Hematopoietic multipotent progenitor cell treated with erythropoietin and hydrocortisone succinate and interleukin-3 and kit ligand, for 4 days (in vitro differentiated cells): Measurements from ENCODE around the gene CDSN.

Experiments
- DNase-seq: peaks from one replicate; pipeline ENCODE4 v3.0.0-alpha.2; 2015

The CDSN gene

GRCh38 chr6:31144296-31144969 lies 24.2 kb upstream of the CDSN start:
- DNase-seq, result no peak

GRCh38 chr6:31143148-31143547 lies 22.9 kb upstream of the CDSN start:
- DNase-seq, result no peak

- no peak for DNase-seq
These were observed 22.1 kb upstream of the CDSN start for GRCh38 chr6:31142361-31142761.

- DNase-seq, result no peak
These were observed 20.4 kb upstream of the CDSN start for GRCh38 chr6:31140643-31141042.

- no peak for DNase-seq
These were observed 19.4 kb upstream of the CDSN start for GRCh38 chr6:31139599-31139998.

- no peak for DNase-seq
These were observed 18.7 kb upstream of the CDSN start, which contains the start of gene PSORS1C2 for GRCh38 chr6:31138982-31139381. TSS of gene PSORS1C2 (minus strand) at chr6:31139066. CDS start at chr6:31139026, 40 bp downstream.

GRCh38 chr6:31135710-31136109 lies 15.5 kb upstream of the CDSN start:
- DNase-seq, result no peak

- DNase-seq, result no peak
These were observed 12.6 kb upstream of the CDSN start for GRCh38 chr6:31132806-31133205.

- no peak for DNase-seq
These were observed 11.3 kb upstream of the CDSN start for GRCh38 chr6:31131595-31131994.

GRCh38 chr6:31130751-31131150 lies 10.5 kb upstream of the CDSN start:
- DNase-seq, result no peak

GRCh38 chr6:31129130-31129529 lies 8.9 kb upstream of the CDSN start:
- no peak for DNase-seq

GRCh38 chr6:31128093-31128676 lies 7.9 kb upstream of the CDSN start:
- DNase-seq, result peak; percentile 68

GRCh38 chr6:31126396-31127175 lies 6.3 kb upstream of the CDSN start:
- DNase-seq, result peak; percentile 44

- DNase-seq, result peak; percentile 12
These were observed 5.5 kb upstream of the CDSN start for GRCh38 chr6:31125586-31126363.

GRCh38 chr6:31125162-31125561 lies 4.9 kb upstream of the CDSN start:
- DNase-seq, result no peak

GRCh38 chr6:31122791-31123706 lies 2.8 kb upstream of the CDSN start:
- no peak for DNase-seq

GRCh38 chr6:31121131-31121790 lies 1.0 kb upstream of the CDSN start:
- no peak for DNase-seq

- no peak for DNase-seq
These were observed 2.1 kb downstream of the CDSN start for GRCh38 chr6:31118178-31118577.

GRCh38 chr6:31116661-31117385 lies 3.4 kb downstream of the CDSN start:
- no peak for DNase-seq

GRCh38 chr6:31115941-31116560 lies 4.2 kb downstream of the CDSN start:
- no peak for DNase-seq
